GM12875 (cell line): Measurements from ENCODE around the gene SLC38A10.

Experiments
- H3K4me3 ChIP-seq: one replicate; pipeline ENCODE4 v1.5.1; 2011; ENCODE audit warnings: low read depth, low read length, control low read depth
- TF ChIP-seq, protein P1 (sequence below): IDR thresholded peaks from 2 replicates; pipeline ENCODE4 v1.5.1; 2011; ENCODE audit warnings: low read depth, mild to moderate bottlenecking, control low read depth, inconsistent platforms, low read length, moderate library complexity, borderline replicate concordance; ENCODE audit not compliant: insufficient read depth

SLC38A10 gene

GRCh38 chr17:81315885-81316391 is 20.8 kb upstream of the SLC38A10 start:
- TF ChIP-seq, protein P1, sequence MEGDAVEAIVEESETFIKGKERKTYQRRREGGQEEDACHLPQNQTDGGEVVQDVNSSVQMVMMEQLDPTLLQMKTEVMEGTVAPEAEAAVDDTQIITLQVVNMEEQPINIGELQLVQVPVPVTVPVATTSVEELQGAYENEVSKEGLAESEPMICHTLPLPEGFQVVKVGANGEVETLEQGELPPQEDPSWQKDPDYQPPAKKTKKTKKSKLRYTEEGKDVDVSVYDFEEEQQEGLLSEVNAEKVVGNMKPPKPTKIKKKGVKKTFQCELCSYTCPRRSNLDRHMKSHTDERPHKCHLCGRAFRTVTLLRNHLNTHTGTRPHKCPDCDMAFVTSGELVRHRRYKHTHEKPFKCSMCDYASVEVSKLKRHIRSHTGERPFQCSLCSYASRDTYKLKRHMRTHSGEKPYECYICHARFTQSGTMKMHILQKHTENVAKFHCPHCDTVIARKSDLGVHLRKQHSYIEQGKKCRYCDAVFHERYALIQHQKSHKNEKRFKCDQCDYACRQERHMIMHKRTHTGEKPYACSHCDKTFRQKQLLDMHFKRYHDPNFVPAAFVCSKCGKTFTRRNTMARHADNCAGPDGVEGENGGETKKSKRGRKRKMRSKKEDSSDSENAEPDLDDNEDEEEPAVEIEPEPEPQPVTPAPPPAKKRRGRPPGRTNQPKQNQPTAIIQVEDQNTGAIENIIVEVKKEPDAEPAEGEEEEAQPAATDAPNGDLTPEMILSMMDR = no peak
- H3K4me3 ChIP-seq = no peak overlapping the region

DNA sequence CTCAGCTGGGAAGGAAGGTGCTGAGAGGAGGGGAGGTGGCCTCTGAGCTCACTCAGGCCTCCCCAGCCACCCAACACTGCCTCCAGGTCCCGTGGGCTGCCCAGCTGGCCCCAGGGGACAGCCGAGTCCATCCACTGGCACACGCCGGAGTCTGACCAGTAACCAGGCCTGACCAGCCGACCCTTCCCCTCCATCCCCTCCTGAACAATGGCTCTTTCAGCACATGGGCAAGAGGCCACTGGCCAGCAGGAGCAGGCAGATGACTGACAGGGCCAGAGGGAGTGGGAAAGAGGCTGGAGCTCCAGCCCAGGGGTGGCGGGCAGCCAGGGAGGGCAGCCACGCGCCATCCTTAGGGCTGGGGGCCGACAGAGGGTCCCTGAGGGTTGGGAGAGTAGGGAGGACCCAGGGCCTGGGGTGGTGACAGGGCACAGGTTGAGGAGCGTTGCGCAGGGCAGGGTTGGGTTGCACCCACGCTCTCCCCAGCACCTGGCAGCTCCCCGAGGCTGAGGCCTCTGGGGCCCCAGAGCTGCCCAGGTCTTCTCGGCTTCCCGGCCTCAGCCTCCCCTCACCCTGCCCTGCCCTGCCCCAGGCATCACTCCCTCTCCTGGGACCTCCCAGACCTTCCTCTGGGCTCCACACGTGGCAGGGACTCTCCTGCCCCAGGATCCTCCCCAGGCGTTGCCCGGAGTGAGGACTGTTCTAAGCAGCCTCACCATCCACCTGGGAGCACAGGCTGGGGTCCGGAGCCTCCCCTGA is 20.2 kb upstream of the SLC38A10 start:
- TF ChIP-seq, protein P1 = no peak
- no peak overlapping the region for H3K4me3 ChIP-seq

- TF ChIP-seq, protein P1 = no peak
- no peak overlapping the region for H3K4me3 ChIP-seq
Measured at GRCh38 chr17:81314398-81315081, 19.4 kb upstream of the SLC38A10 start.

GRCh38 chr17:81313776-81314397 is 18.8 kb upstream of the SLC38A10 start:
- no peak overlapping the region for H3K4me3 ChIP-seq
- TF ChIP-seq, protein P1 = no peak

DNA sequence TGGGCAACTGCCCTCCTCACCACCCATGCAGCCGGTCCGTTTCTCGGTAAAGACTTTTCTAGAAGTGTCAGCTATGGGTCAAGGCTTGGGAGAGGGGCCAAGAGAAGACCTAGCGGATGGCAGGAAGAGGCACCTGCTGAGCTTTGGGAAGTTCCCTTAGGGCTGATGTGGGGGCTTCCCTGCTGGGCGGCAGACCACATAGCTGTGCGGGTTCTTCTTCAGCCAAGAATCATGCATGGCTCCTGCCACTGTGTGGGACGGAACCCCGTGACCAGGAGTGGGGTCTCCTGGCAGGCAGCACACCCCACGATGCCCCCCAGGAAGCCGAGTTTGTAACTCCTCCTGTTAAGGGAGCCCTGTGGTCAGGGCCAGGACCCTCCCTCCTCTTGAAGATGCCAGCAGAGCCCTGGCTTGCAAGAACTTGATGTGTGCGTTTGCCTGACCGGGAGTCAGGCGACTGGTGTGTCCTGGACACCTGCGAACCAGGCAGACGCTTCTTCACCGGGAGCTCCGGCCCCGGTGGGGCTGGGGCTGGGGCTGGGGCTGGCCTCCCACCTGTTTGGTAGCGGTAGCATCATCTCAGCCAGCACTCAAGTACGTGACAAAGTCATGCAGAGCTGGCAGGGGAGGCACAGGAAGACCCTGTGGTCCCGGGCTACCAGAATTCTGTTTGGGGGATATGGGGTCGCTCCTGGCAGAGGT is 17.7 kb upstream of the SLC38A10 start:
- TF ChIP-seq, protein P1 = no peak
- H3K4me3 ChIP-seq = no peak overlapping the region

GRCh38 chr17:81311946-81312345 is 16.8 kb upstream of the SLC38A10 start:
- TF ChIP-seq, protein P1 = no peak
- H3K4me3 ChIP-seq = no peak overlapping the region
